ENCODE data around the gene GAPT. TPM values are rescaled to one million over a fixed set of nuclear protein-coding genes. Genes with fewer than 3 reads are reported as not detected.

GAPT gene
- not detected in 2 replicates for total RNA-seq

DNA sequence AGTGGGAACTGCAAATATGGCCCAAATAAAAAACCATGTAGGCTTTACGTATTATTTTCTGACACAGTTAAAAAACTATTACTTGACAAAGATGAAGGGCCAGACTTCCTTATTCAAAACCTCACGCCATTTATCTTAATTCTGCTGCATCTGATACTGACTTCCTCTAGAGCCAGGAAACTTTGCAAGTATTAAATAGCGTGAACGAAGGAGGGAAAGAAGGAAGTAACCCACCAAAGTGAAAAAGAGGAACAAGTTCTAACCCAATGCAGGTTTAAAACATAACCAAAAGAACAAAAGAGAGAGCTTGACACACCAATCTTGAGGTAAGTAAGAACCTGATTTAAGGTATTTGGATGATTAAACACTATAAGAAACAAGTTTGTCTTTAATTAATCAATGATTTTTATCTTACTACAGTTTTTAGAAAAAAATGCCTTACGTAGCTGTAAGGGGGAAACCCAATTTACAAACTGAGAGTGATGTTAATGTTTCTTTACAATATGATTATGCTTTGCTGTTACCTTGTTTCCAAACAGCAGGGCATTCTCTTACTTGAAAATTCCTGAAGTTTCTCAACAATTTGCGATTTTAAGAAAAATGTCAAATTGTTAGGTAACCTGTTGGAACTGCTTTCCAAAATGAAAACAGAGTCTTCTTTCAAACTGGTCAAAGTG lies at the start of gene GAPT:
Gene GAPT (plus strand): TSS at position 220 of the 677 bp plus-strand sequence. CDS start 3,102 bp downstream, outside the sequence.

GRCh38 chr5:58460002-58460731 lies 31.1 kb upstream of the GAPT start, which contains the start of gene PLK2:
Gene PLK2 (minus strand): TSS chr5:58460086. CDS start chr5:58459959, 127 bp downstream.

Other genes with a start within 250 kb of the GAPT start
- gene PLK2, start 31.3 kb upstream of the GAPT start, total RNA-seq: 207 and 226 TPM in 2 replicates
- gene RAB3C, start 91.6 kb downstream of the GAPT start, total RNA-seq: not detected in 2 replicates

Measured in airway epithelial cell (primary cell).